Tibial nerve (tissue), 4 donors: ENCODE measurements around the gene SMYD3. TPM values are rescaled to one million over a fixed set of nuclear protein-coding genes. Genes with fewer than 3 reads are reported as not detected.
"Not testable (repeated sequence)": the region's sequence is repeated elsewhere in the genome, so short reads cannot be mapped to it uniquely, and the experiment has no call there.

ENCODE experiments used
- DNase-seq, 2 donors: peaks; one replicate each; pipeline ENCODE4 v3.0.0-alpha.2; 2019; ENCODE audit warnings: low spot score in 2 of 2
- H3K27ac ChIP-seq, 4 donors: fragments of 200-600 bp; sonication (generic) in 3 of 4; one replicate each; pipeline ENCODE4 v1.5.1; 2017 to 2019; ENCODE audit warnings: mild to moderate bottlenecking in 1 of 4
- H3K27me3 ChIP-seq, 2 donors: fragments of 200-600 bp; sonication (generic) in 1 of 2; one replicate each; pipeline versions ENCODE4 v1.5.1 to v1.6.0; 2017 to 2019
- H3K36me3 ChIP-seq, 3 donors: fragments of 200-600 bp; sonication (generic); one replicate each; pipeline ENCODE4 v1.5.1; 2018 to 2019
- H3K4me1 ChIP-seq, 4 donors: fragments of 200-600 bp; sonication (generic) in 3 of 4; one replicate each; pipeline ENCODE4 v1.5.1; 2017 to 2019
- H3K4me3 ChIP-seq, 4 donors: fragments of 200-600 bp; sonication (generic) in 3 of 4; one replicate each; pipeline ENCODE4 v1.5.1; 2017 to 2019; ENCODE audit warnings: mild to moderate bottlenecking in 1 of 4, moderate library complexity in 1 of 4
- H3K9me3 ChIP-seq, 4 donors: fragments of 200-600 bp; sonication (generic) in 3 of 4; one replicate each; pipeline ENCODE4 v1.5.1; 2017 to 2019
- EP300 ChIP-seq, 2 donors: sonication (generic); formaldehyde crosslinking; IDR thresholded peaks; one replicate each; pipeline ENCODE4 v1.6.1; 2017; ENCODE audit warnings: antibody characterized with exemption in 2 of 2, mild to moderate bottlenecking in 1 of 2
- POLR2A ChIP-seq, 2 donors: fragments of 450-650 bp; IDR thresholded peaks; one replicate each; pipeline ENCODE4 v1.6.1; 2017; ENCODE audit warnings: antibody characterized with exemption in 2 of 2, mild to moderate bottlenecking in 2 of 2, moderate library complexity in 2 of 2
- WGBS, 2 donors: methylation state at CpG; one replicate each; pipeline ENCODE4 v1.1.5; 2018; 5-methylcytosine and 5-hydroxymethylcytosine counted together
- total RNA-seq, 4 donors: library from RNA; depleted of rRNA; stranded (reverse); fragments of >200 nt; gene quantifications; one replicate each; pipeline ENCODE4 v1.1.0, GENCODE V29; 2016
- TF ChIP-seq, protein P1 (sequence below), 5 experiments: fragments of 200-600 bp in 3 of 5; fragments of 450-650 bp in 2 of 5; sonication (generic) in 3 of 5; IDR thresholded peaks; one replicate each; pipeline ENCODE4 v1.5.1; 2016 to 2019; ENCODE audit warnings: antibody characterized with exemption in 5 of 5, mild to moderate bottlenecking in 3 of 5, moderate library complexity in 2 of 5

The SMYD3 gene
- total RNA-seq, 4 donors from 2014 or later = 22.2 to 30.3 (median 27.0) TPM

- TF ChIP-seq, protein P1, sequence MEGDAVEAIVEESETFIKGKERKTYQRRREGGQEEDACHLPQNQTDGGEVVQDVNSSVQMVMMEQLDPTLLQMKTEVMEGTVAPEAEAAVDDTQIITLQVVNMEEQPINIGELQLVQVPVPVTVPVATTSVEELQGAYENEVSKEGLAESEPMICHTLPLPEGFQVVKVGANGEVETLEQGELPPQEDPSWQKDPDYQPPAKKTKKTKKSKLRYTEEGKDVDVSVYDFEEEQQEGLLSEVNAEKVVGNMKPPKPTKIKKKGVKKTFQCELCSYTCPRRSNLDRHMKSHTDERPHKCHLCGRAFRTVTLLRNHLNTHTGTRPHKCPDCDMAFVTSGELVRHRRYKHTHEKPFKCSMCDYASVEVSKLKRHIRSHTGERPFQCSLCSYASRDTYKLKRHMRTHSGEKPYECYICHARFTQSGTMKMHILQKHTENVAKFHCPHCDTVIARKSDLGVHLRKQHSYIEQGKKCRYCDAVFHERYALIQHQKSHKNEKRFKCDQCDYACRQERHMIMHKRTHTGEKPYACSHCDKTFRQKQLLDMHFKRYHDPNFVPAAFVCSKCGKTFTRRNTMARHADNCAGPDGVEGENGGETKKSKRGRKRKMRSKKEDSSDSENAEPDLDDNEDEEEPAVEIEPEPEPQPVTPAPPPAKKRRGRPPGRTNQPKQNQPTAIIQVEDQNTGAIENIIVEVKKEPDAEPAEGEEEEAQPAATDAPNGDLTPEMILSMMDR (IDR thresholded peaks at IDR 0.05) = no peak
- no peak for TF ChIP-seq POLR2A (IDR thresholded peaks at IDR 0.05)
- no peak for TF ChIP-seq EP300 (IDR thresholded peaks at IDR 0.05)
- H3K4me1 ChIP-seq = peaks cover 0 to under 1% (median 0%) of the 10 kb centered on the region in 4 donors
- no peak for DNase-seq
- no peaks in the 10 kb centered on the region for H3K27me3 ChIP-seq
- 92 to 95% methylated on average over 2 of the region's 2 CpGs for WGBS, 2 donors
- no peak overlapping the region for H3K4me3 ChIP-seq
- no peaks in the 10 kb centered on the region for H3K36me3 ChIP-seq
- no peaks in the 10 kb centered on the region for H3K9me3 ChIP-seq
- H3K27ac ChIP-seq = no peak overlapping the region
Observed at GRCh38 chr1:246367041-246367440, 140.0 kb downstream of the SMYD3 start.

- Histone ChIP-seq H3K9me3 (peaks cover 0 to 4% (median 0%) of the 10 kb centered on the region in 4 donors), H3K4me1 (no peaks in the 10 kb centered on the region), H3K36me3 (no peaks in the 10 kb centered on the region), H3K27ac (no peak overlapping the region), H3K27me3 (no peaks in the 10 kb centered on the region), H3K4me3 (no peak overlapping the region)
- DNase-seq = no peak
- WGBS, 2 donors = 66% methylated on average over 3 of the region's 3 CpGs
- TF ChIP-seq EP300 (IDR thresholded peaks at IDR 0.05) = no peak
- TF ChIP-seq, protein P1 (IDR thresholded peaks at IDR 0.05) = no peak
Observed at GRCh38 chr1:246365708-246366107, 141.4 kb downstream of the SMYD3 start.

- H3K36me3 ChIP-seq = no peaks in the 10 kb centered on the region
- H3K9me3 ChIP-seq = peaks cover 0 to 12% (median 0%) of the 10 kb centered on the region in 4 donors
- WGBS, 2 donors = 88 to 89% methylated on average over 6 of the region's 6 CpGs
- H3K27ac ChIP-seq = no peak overlapping the region
- no peaks in the 10 kb centered on the region for H3K4me1 ChIP-seq
- H3K4me3 ChIP-seq = no peak overlapping the region
- H3K27me3 ChIP-seq = no peaks in the 10 kb centered on the region
- DNase-seq = no peak
- TF ChIP-seq, protein P1 (IDR thresholded peaks at IDR 0.05) = no peak
- no peak for TF ChIP-seq POLR2A (IDR thresholded peaks at IDR 0.05)
- no peak for TF ChIP-seq EP300 (IDR thresholded peaks at IDR 0.05)
Observed at GRCh38 chr1:246364415-246364941, 142.6 kb downstream of the SMYD3 start.

GRCh38 chr1:246357014-246357598 is 150.0 kb downstream of the SMYD3 start:
- not testable (repeated sequence) for H3K27ac ChIP-seq, H3K4me3 ChIP-seq, H3K36me3 ChIP-seq, H3K4me1 ChIP-seq, DNase-seq, H3K27me3 ChIP-seq
- H3K9me3 ChIP-seq = peaks cover 0 to 30% (median 3%) of the 10 kb centered on the region in 4 donors
- 73 to 80% methylated on average over 3 of the region's 3 CpGs for WGBS, 2 donors

GRCh38 chr1:246355411-246356230 is 151.5 kb downstream of the SMYD3 start:
- WGBS, 2 donors = 92 to 97% methylated on average over 5 of the region's 8 CpGs
- no peaks in the 10 kb centered on the region for H3K4me1 ChIP-seq
- peaks cover 0 to 26% (median 3%) of the 10 kb centered on the region in 4 donors for H3K9me3 ChIP-seq
- H3K36me3 ChIP-seq = peaks cover 0 to under 1% (median 0%) of the 10 kb centered on the region in 3 donors
- H3K27ac ChIP-seq = no peak overlapping the region
- no peak overlapping the region for H3K4me3 ChIP-seq
- no peak for DNase-seq
- TF ChIP-seq, protein P1 (IDR thresholded peaks at IDR 0.05) = no peak
- no peak for TF ChIP-seq POLR2A (IDR thresholded peaks at IDR 0.05)
- TF ChIP-seq EP300 (IDR thresholded peaks at IDR 0.05) = no peak
- H3K27me3 ChIP-seq = no peaks in the 10 kb centered on the region
